SH-SY5Y (cell line): ENCODE data around the gene DPPA2.

Source experiments
- GATA2 ChIP-seq: IDR thresholded peaks from 2 replicates; pipeline ENCODE4 v1.6.1; 2011; ENCODE audit warnings: mild to moderate bottlenecking, low read depth, low read length
- GATA3 ChIP-seq: IDR thresholded peaks from 2 replicates; pipeline ENCODE4 v1.6.1; 2011; ENCODE audit warnings: low read depth, mild to moderate bottlenecking, low read length, moderate library complexity

GRCh38 chr3:109346099-109346498 is 29.8 kb upstream of the DPPA2 start:
- TF ChIP-seq GATA2, result no peak
- TF ChIP-seq GATA3, result no peak
